HG02642 (cell line): ENCODE measurements around the gene BEGAIN.

Experiments
- ATAC-seq: cut with Tn5 transposase; IDR thresholded peaks from one replicate; pipeline ENCODE4 v1.9.1; 2021; ENCODE audit warnings: mild to moderate bottlenecking; ENCODE audit not compliant: unreplicated experiment, poor library complexity

BEGAIN gene

DNA sequence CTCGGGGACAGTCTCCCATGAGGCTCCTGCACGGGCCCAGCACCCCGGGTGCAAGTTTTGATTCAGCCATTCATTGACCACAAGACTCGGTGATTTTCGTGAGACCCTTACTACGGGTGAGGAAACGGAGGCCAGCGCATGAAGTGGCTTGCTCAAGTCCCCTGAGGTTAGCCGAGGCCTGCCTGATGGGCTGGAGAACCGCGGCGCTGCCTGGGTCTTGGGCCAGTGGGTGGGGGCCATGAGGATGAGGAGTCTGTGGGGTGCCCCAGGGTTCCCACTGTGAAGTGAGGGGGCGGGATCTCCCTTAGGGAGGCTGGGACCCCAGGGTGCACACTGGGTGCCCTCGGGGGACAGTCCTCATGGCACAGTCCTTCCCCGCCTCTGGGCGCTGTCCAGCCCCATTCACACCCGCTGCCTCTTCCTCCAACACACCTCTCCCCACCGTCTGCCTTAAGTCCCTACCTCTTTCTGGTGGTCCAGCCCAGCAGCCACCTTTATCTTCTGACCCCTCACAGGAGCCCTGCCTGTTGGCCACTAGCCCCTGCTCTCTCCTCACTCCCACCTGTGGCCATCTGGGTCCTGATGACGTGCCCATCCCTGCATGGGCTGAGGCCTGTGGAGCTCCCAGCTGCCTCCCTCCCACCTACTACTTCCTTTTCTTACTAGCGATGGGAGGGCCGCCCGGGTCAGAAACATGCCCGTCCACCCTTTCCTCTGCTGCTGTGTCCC lies 16.3 kb downstream of the BEGAIN start:
- no peak for ATAC-seq

DNA sequence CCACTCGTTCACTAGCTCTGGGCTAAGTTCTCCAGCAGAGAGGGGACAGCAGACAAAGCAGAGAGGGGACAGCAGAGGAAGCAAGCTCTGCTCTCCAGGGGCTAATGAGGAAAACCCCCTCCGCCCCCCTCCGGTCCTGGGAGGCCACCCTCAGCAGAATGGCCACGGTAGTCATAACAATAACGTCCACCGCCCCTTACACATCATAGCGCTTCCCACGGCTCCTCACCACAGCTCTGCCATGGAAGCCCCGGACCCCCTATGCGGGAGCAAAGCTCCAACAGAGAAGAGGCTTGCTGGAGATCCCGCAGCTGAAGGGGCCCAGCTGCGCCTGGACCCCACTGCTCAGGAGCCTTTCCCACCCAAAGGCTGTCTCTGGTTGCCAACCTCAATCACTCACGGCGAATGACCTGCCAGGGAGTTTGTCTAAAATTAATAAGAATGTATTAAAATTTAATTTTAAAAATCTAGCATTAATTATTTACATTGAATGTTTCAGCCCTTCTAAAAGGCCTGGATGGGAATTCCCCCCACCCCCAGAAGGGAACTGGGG lies 17.4 kb downstream of the BEGAIN start:
- ATAC-seq = no peak

DNA sequence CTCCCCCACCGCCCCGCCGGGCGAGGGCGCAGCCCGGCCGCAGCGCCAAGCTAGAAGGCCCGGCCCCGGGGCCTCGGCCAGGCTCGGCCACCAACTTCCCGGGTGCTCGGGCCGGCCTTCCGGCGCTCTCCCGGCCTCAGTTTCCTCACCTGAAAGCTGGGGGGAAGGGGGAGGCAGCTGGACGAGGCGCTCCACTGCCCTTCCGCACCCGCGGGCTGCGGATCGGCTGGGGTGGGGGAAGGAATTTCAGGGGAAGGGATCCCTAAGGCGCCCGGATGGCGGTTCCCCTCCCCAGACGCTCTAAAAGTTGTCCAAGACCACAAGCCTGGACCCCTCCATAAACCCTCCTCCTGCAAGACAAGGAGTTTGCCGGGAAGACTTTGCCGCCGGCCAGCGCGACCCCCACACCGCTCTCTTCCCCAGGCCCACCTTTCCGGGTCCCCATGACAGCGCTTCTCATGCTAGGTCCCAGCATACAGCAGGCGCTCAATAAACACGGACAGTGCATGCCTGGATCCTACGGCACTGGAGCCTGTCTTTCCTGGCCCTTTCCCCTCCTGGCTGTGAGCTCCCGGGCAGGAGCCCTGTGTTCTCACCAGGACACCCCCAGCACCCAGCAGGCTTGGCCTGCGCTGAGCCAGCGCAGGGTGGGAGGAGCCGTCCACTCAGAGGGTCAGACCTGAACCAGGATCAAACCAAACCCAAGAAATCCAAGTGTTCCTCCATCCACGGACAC lies 18.1 kb downstream of the BEGAIN start:
- no peak for ATAC-seq

DNA sequence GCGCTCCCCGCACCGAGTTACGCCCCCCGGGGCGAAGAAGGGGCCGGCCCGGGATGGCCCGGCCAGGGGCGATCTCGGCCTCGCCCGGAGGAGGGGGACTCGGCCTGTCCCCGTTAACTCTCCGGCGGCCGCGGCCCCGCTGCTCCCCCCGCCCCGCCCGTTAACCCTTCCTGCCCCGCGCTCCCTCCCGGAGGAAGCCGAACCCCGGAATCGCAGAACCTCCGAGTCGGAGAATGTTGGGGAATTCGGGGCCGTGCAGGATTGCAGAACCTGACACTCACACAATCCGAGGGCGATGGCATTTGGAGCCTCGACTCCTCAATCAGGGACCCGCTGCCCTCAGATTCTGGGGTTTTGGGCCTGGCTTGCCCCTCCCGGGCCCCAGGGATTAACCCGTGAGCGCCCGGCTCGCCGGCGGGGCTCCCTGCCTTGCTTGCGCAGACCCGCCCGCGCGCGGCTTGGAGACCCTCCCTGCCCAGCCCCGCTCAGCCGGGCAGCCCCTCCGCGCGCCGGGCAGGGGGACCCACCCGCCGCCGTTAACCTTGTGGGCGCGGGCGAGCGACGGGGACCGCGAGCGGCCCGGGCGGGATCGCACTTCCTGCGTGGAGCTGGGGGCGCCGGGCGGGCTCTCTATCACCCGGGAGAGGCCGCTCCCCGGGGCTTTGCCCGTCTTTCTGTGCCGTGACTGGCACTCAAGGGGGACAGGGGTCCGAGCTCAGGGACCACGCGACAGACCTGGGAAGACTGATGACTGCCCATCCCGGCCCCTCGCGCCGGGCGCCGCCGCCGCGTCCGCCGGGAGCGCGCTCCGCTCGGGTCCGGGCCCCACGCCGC lies 18.8 kb downstream of the BEGAIN start:
- no peak for ATAC-seq

GRCh38 chr14:100567877-100568163 lies 19.4 kb downstream of the BEGAIN start:
- no peak for ATAC-seq

- ATAC-seq = no peak
Measured at GRCh38 chr14:100567009-100567876, 20.0 kb downstream of the BEGAIN start.

DNA sequence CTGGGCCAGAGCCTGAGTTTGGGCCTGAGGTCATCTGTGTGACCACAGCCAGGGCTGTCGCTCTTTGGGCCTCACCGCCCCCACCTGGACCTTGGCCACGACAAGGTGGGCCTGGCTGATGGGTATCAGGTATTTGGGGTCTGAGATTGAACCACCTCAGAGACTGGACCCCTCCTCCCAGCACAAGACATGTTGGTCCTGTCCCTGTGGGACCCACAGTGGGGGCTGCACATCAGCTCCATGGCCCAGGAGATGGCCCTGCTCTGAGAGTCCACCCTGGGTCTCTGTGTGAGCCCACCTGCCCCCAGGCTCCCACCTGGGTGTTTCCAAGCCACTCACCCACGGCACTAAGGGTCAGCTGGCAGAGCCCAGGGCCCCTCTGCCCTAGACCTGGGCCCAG lies 20.6 kb downstream of the BEGAIN start:
- ATAC-seq = no peak

DNA sequence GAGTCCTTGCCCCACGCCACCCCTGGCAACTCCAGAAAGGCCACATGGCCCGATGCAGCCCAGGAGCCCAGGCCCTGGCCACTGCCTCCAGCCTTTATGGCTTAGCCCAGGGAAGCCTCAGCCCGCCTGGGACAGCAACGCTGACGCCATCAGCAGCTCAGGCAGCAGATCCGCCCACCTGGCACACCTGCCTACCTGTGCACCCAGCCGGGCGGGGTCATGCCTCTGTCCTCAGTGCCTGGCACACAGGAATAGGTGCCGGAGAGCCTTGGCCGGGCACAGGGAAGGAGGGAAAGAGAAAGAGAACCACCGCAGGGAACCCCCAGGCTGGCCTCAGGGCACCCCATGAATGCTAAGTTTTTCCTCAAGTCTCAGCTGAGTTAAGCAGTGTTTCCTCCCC lies 21.1 kb downstream of the BEGAIN start:
- no peak for ATAC-seq

- ATAC-seq = no peak
Measured at GRCh38 chr14:100565650-100566049, 21.6 kb downstream of the BEGAIN start.

DNA sequence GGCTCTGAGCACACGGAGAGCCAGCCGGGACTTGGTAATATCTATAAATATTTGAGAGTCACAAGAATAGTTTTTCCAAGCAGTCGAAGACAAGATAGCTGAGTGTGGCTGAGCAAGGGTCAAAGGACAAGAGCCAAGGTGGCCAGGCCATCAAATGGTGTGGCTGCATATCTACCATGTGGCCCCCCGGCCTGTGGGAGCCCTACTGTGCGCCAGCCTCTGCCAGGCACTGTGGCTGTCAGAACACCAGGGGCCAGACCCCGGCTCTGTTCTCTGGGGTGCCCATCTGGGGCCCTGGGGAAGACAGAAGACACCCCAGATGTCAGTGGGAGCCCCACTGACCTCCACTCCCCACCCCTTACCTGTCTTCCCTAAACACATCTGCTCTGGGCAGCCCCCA lies 22.7 kb downstream of the BEGAIN start:
- ATAC-seq = no peak

DNA sequence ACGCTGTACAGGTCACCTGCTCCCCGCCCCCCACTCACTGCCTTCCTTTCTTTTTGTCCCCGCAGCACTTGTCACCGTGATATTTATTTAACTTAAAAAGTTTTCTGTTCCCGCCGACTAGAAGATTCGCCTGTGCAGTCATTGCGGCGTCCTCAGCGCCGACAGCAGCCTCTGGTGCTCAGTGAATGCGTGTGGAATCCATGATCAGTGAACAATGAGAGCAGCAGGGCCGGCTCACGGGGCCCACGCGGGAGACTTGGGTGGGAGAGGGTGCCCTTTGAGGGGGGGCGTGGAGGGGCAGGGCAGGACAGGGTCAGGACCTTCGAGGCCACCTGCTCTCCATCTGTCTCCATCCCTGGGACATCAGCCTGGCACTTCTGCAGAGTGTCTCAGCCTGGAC lies 24.5 kb downstream of the BEGAIN start:
- no peak for ATAC-seq

GRCh38 chr14:100561005-100561404 lies 26.2 kb downstream of the BEGAIN start:
- ATAC-seq = no peak

DNA sequence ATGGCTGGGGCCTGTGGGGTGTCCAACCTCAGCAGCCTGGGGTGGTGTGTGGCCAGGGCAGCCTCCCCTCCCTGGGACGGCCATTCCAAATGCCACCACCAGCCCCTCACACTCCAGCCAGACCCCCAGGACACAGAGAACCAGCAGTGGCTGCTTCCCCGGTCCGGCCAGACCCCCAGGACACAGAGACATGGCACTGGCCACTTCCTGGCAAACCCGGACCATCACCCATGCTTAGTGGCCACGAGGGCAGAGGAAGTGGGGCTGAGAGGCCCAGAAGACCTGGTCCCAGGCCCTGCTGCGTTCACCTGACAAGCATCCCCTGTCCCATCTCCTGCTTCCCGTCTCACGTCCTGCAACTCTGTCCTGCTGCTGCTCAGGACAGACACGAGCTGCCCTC lies 26.7 kb downstream of the BEGAIN start:
- no peak for ATAC-seq

- ATAC-seq = no peak
Measured at GRCh38 chr14:100559455-100559854, 27.8 kb downstream of the BEGAIN start.

- ATAC-seq = no peak
Measured at GRCh38 chr14:100558966-100559365, 28.3 kb downstream of the BEGAIN start.

- ATAC-seq = no peak
Measured at GRCh38 chr14:100558226-100558625, 29.0 kb downstream of the BEGAIN start.

DNA sequence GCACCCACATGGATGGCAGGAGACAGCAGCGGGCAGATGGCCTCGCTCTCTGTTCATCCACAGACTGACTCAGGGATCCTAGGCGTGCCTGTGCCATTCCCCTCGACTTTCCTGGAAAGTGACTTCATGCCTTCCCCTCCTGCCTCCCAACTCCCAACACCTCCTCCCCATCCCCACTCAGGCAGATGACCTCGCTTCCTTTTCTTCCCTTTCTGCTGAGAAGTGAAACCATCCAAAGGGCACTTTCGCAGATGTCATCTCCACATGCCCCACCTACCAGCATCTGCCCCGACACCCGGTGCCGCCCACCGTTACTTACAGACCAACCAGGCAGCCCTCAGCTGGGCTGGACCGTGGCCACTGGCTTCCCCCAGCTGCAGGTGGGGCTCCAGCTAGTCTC lies 29.6 kb downstream of the BEGAIN start:
- no peak for ATAC-seq

- no peak for ATAC-seq
Measured at GRCh38 chr14:100556936-100557505, 30.2 kb downstream of the BEGAIN start.

DNA sequence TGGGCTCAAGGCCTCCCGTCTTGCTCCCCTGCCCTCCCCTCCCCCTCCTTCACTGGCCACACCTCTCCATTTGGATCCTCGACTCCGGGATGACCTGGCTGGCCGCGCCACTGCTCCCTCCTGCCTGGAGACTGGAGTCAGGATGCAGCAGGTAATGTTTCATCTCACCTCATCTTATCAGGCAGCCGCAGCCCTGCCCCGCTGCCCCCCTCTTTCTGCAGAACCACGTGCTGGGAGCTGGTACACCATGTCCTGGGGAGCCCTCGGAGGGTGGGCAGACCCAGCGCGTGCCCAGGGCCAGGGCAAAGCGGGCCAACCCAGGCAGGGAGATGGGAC lies 31.1 kb downstream of the BEGAIN start:
- no peak for ATAC-seq
